ENCODE results near the gene ZBTB40.

Gene ZBTB40

DNA sequence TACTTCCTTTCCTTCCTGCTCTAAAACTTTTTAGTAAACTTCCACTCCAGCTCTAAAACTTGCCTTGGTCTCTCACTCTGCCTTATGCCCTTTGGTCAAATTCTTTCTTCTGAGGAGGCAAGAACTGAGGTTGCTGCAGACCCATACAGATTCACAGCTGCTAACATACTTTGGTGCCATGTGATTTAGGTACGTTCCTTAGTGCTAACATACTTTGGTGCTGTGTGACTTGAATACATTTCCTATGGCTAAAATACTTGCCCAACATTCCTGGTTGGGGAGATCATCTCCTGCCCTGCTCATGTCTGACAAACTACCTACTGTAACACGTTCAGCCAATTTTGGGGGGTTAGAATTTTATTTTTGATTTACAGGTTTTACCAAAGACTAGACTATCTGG lies 6.8 kb upstream of the ZBTB40 start:
- no peak for TF ChIP-seq CTCF (IDR thresholded peaks at IDR 0.05)
- H3K36me3 ChIP-seq (ENCODE audit: control insufficient read depth, insufficient read depth, low read length) = no peaks in the 10 kb centered on the region
- no peak overlapping the region for H3K4me2 ChIP-seq (ENCODE audit: low read length)
- no peaks in the 10 kb centered on the region for H3K9me3 ChIP-seq (ENCODE audit: control insufficient read depth, low read length)
- no peak overlapping the region for H3K9ac ChIP-seq
- no peak overlapping the region for H3K4me3 ChIP-seq (ENCODE audit: low read depth, low read length)
- H3K27me3 ChIP-seq (ENCODE audit: control insufficient read depth, insufficient read depth, low read length) = no peaks in the 10 kb centered on the region
- H2AFZ ChIP-seq = no peak overlapping the region
- no peaks in the 10 kb centered on the region for H3K79me2 ChIP-seq
- H3K4me1 ChIP-seq = no peaks in the 10 kb centered on the region
- H3K27ac ChIP-seq = no peak overlapping the region

- Histone ChIP-seq H3K27me3 (ENCODE audit: control insufficient read depth, insufficient read depth, low read length) (no peaks in the 10 kb centered on the region), H3K79me2 (no peaks in the 10 kb centered on the region), H3K4me3 (ENCODE audit: low read depth, low read length) (no peak overlapping the region), H3K9ac (no peak overlapping the region), H2AFZ (peak overlapping the region; percentile 64), H3K4me2 (ENCODE audit: low read length) (no peak overlapping the region), H3K36me3 (ENCODE audit: control insufficient read depth, insufficient read depth, low read length) (no peaks in the 10 kb centered on the region), H3K27ac (no peak overlapping the region), H3K4me1 (no peaks in the 10 kb centered on the region), H3K9me3 (ENCODE audit: control insufficient read depth, low read length) (no peaks in the 10 kb centered on the region)
- no peak for TF ChIP-seq CTCF (IDR thresholded peaks at IDR 0.05)
Observed at GRCh38 chr1:22447621-22448111, 4.0 kb upstream of the ZBTB40 start.

DNA sequence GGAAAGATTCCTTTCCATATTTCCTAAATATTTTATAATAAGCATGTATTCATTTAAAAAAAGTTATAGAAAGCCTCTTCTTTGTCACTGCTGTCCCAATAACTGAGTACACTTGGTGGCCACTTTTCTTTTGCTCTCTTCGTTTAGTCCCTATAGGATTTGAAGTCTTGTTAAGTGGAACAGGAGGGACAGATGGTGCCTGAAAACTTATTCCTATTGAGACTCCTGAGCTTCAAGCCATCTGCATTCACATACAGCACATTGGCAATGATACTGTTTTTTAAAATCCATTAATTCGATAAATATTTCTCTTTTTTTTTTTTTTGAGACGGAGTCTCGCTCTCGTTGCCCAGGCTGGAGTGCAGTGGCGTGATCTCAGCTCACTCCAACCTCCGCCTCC lies 2.0 kb upstream of the ZBTB40 start:
- H3K27me3 ChIP-seq (ENCODE audit: control insufficient read depth, insufficient read depth, low read length) = no peaks in the 10 kb centered on the region
- no peaks in the 10 kb centered on the region for H3K4me1 ChIP-seq
- no peak overlapping the region for H2AFZ ChIP-seq
- no peak overlapping the region for H3K27ac ChIP-seq
- H3K9me3 ChIP-seq (ENCODE audit: control insufficient read depth, low read length) = no peaks in the 10 kb centered on the region
- no peak overlapping the region for H3K4me2 ChIP-seq (ENCODE audit: low read length)
- TF ChIP-seq CTCF (IDR thresholded peaks at IDR 0.05) = no peak
- H3K9ac ChIP-seq = no peak overlapping the region
- no peaks in the 10 kb centered on the region for H3K79me2 ChIP-seq
- no peaks in the 10 kb centered on the region for H3K36me3 ChIP-seq (ENCODE audit: control insufficient read depth, insufficient read depth, low read length)
- H3K4me3 ChIP-seq (ENCODE audit: low read depth, low read length) = no peak overlapping the region

GRCh38 chr1:22450351-22451021 lies 1.2 kb upstream of the ZBTB40 start:
- H2AFZ ChIP-seq = no peak overlapping the region
- H3K27ac ChIP-seq = no peak overlapping the region
- H3K27me3 ChIP-seq (ENCODE audit: control insufficient read depth, insufficient read depth, low read length) = no peaks in the 10 kb centered on the region
- H3K4me3 ChIP-seq (ENCODE audit: low read depth, low read length) = no peak overlapping the region
- no peak overlapping the region for H3K4me2 ChIP-seq (ENCODE audit: low read length)
- no peak overlapping the region for H3K9ac ChIP-seq
- no peaks in the 10 kb centered on the region for H3K36me3 ChIP-seq (ENCODE audit: control insufficient read depth, insufficient read depth, low read length)
- H3K9me3 ChIP-seq (ENCODE audit: control insufficient read depth, low read length) = no peaks in the 10 kb centered on the region
- H3K4me1 ChIP-seq = peaks cover 4% of the 10 kb centered on the region
- no peaks in the 10 kb centered on the region for H3K79me2 ChIP-seq
- TF ChIP-seq CTCF (IDR thresholded peaks at IDR 0.05) = no peak

DNA sequence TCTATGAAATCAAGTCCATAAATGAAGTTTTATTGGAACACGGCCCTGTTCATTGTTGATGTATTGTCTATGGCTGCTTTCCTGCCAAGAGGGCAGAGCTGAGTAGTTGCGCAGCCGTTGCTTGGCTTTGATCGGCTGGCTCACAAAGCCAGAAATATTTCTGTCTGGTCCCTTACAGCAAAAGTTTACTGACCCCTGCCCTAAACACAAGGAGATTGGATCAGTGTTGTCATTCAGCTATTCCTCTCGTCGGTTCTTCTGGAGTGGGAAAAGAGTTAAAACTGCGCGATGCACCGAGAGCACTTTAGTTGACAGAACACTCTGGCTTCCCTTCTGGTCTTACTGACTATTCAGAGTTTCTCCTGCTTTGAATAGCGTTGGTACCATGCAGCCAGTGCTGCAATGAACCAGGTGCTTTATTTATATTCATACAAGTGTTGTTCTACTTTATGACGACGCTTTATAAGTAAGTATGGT lies 868 bp downstream of the ZBTB40 start:
- H3K36me3 ChIP-seq (ENCODE audit: control insufficient read depth, insufficient read depth, low read length) = no peaks in the 10 kb centered on the region
- H3K4me1 ChIP-seq = peaks cover 14% of the 10 kb centered on the region

More for the DNA sequence above, 868 bp downstream of the ZBTB40 start:
- peak overlapping the region; percentile 97 for H2AFZ ChIP-seq
- H3K27ac ChIP-seq = peak overlapping the region; percentile 93
- no peaks in the 10 kb centered on the region for H3K79me2 ChIP-seq
- H3K9ac ChIP-seq = peak overlapping the region; percentile 67
- TF ChIP-seq CTCF (IDR thresholded peaks at IDR 0.05) = no peak
- H3K9me3 ChIP-seq (ENCODE audit: control insufficient read depth, low read length) = no peaks in the 10 kb centered on the region
- H3K4me2 ChIP-seq (ENCODE audit: low read length) = peak overlapping the region; percentile 94
- no peaks in the 10 kb centered on the region for H3K27me3 ChIP-seq (ENCODE audit: control insufficient read depth, insufficient read depth, low read length)
- H3K4me3 ChIP-seq (ENCODE audit: low read depth, low read length) = peak overlapping the region; percentile 95

All from parathyroid adenoma (tissue), 2 donors.